ENCODE data around the gene DAD1. TPM values are rescaled to one million over a fixed set of nuclear protein-coding genes. Genes with fewer than 3 reads are reported as not detected.

DAD1 gene
- polyA plus RNA-seq, 1 donor (not counting 4 experiments of a cell fraction or from before 2014, with no cell fraction given): 351 TPM

- H2AFZ ChIP-seq (ENCODE audit: control insufficient read depth, low read length): no peak overlapping the region
- TF ChIP-seq EZH2 (IDR thresholded peaks at IDR 0.05; ENCODE audit: low read length) (no peak), CTCF (optimal IDR thresholded peaks at IDR 0.05 in 1 of 3, IDR thresholded peaks at IDR 0.05 in 1 of 3, conservative IDR thresholded peaks at IDR 0.05 in 1 of 3; ENCODE audit: extremely low read depth in 1 of 3, insufficient read depth in 2 of 3, low read length in 3 of 3) (no peak)
- no peak overlapping the region for H3K27ac ChIP-seq (ENCODE audit: control insufficient read depth, insufficient read depth, low read length)
- dilution Hi-C loops (cut with MboI; ENCODE audit: extremely low pct_ligation_motif_present, low sequenced_read_pairs): no loop called here
- H3K9me1 ChIP-seq (ENCODE audit: control insufficient read depth, extremely low read depth, insufficient read depth, low read length): no peaks in the 10 kb centered on the region
- H3K79me2 ChIP-seq (ENCODE audit: control insufficient read depth, insufficient read depth, low read length): no peaks in the 10 kb centered on the region
- no peak for FAIRE-seq
- no peaks in the 10 kb centered on the region for H3K36me3 ChIP-seq (ENCODE audit: control insufficient read depth in 2 of 2, extremely low read depth in 1 of 2, insufficient read depth in 2 of 2, low read length in 2 of 2)
- H3K4me3 ChIP-seq (ENCODE audit: control insufficient read depth in 2 of 3, extremely low read depth in 1 of 3, insufficient read depth in 2 of 3, low read depth in 1 of 3, low read length in 3 of 3): no peak overlapping the region
- H3K4me1 ChIP-seq (ENCODE audit: control insufficient read depth, extremely low read depth, insufficient read depth, low read length): no peaks in the 10 kb centered on the region
- H4K20me1 ChIP-seq (ENCODE audit: control insufficient read depth, extremely low read depth, insufficient read depth, low read length): no peaks in the 10 kb centered on the region
- H3K27me3 ChIP-seq (ENCODE audit: control insufficient read depth, extremely low read depth, insufficient read depth, low read length): no peaks in the 10 kb centered on the region
- no peaks in the 10 kb centered on the region for H3K9me3 ChIP-seq (ENCODE audit: control insufficient read depth, low read depth, low read length)
- no peak overlapping the region for H3K4me2 ChIP-seq (ENCODE audit: control insufficient read depth, extremely low read depth, insufficient read depth, low read depth, low read length)
- no peak overlapping the region for H3K9ac ChIP-seq (ENCODE audit: control insufficient read depth, extremely low read depth, insufficient read depth, low read length)
- DNase-seq (ENCODE audit: low read depth, low spot score): no peak
Observed at GRCh38 chr14:22634233-22634900, 45.3 kb upstream of the DAD1 start.

DNA sequence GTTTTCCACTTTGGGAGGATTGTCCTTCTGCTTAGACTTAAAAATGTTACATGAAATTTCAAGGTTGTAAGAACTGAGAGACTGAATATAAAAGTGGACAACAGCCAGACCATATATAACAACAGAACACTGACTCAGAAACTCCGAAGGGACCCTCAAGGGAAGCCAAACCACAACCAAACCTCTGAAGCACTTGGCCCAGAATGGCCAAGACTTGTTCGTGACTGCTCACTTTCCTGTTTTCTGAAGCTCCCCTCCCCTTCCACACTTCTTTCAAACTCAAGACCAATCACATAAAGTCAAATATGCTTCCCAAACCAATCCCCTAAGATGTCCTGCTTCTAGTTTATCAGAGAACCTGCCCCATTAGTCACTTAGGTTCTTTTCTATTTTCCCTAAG, 41.5 kb upstream of the DAD1 start:
- H3K9ac ChIP-seq (ENCODE audit: control insufficient read depth, extremely low read depth, insufficient read depth, low read length): no peak overlapping the region
- no peak for DNase-seq (ENCODE audit: low read depth, low spot score)
- H3K4me2 ChIP-seq (ENCODE audit: control insufficient read depth, extremely low read depth, insufficient read depth, low read depth, low read length): no peak overlapping the region
- FAIRE-seq: no peak
- TF ChIP-seq EZH2 (IDR thresholded peaks at IDR 0.05; ENCODE audit: low read length): no peak
- TF ChIP-seq CTCF (optimal IDR thresholded peaks at IDR 0.05 in 1 of 3, IDR thresholded peaks at IDR 0.05 in 1 of 3, conservative IDR thresholded peaks at IDR 0.05 in 1 of 3; ENCODE audit: extremely low read depth in 1 of 3, insufficient read depth in 2 of 3, low read length in 3 of 3): no peak
- H3K36me3 ChIP-seq (ENCODE audit: control insufficient read depth in 2 of 2, extremely low read depth in 1 of 2, insufficient read depth in 2 of 2, low read length in 2 of 2): no peaks in the 10 kb centered on the region
- dilution Hi-C loops (cut with MboI; ENCODE audit: extremely low pct_ligation_motif_present, low sequenced_read_pairs): no loop called here
- no peaks in the 10 kb centered on the region for H3K79me2 ChIP-seq (ENCODE audit: control insufficient read depth, insufficient read depth, low read length)
- H3K9me3 ChIP-seq (ENCODE audit: control insufficient read depth, low read depth, low read length): no peaks in the 10 kb centered on the region
- no peaks in the 10 kb centered on the region for H3K27me3 ChIP-seq (ENCODE audit: control insufficient read depth, extremely low read depth, insufficient read depth, low read length)
- H3K27ac ChIP-seq (ENCODE audit: control insufficient read depth, insufficient read depth, low read length): no peak overlapping the region
- H3K9me1 ChIP-seq (ENCODE audit: control insufficient read depth, extremely low read depth, insufficient read depth, low read length): no peaks in the 10 kb centered on the region
- no peaks in the 10 kb centered on the region for H3K4me1 ChIP-seq (ENCODE audit: control insufficient read depth, extremely low read depth, insufficient read depth, low read length)
- no peaks in the 10 kb centered on the region for H4K20me1 ChIP-seq (ENCODE audit: control insufficient read depth, extremely low read depth, insufficient read depth, low read length)
- H2AFZ ChIP-seq (ENCODE audit: control insufficient read depth, low read length): no peak overlapping the region
- no peak overlapping the region for H3K4me3 ChIP-seq (ENCODE audit: control insufficient read depth in 2 of 3, extremely low read depth in 1 of 3, insufficient read depth in 2 of 3, low read depth in 1 of 3, low read length in 3 of 3)

Data from keratinocyte (primary cell).